Endodermal cell (in vitro differentiated cells): ENCODE measurements around the gene SLC11A1. TPM values are rescaled to one million over a fixed set of nuclear protein-coding genes. Genes with fewer than 3 reads are reported as not detected.

Source experiments
- DNase-seq: peaks from one replicate; pipeline ENCODE4 v3.0.0-alpha.2; 2017
- H3K27ac ChIP-seq: 2 replicates; pipeline ENCODE4 v1.5.1; 2013; ENCODE audit warnings: mild to moderate bottlenecking, low read depth, low read length, moderate library complexity
- H3K27me3 ChIP-seq: 2 replicates; pipeline ENCODE4 v1.6.1; 2013; ENCODE audit warnings: mild to moderate bottlenecking, low read length, moderate library complexity; ENCODE audit not compliant: insufficient read depth, control insufficient read depth, poor library complexity, severe bottlenecking
- H3K36me3 ChIP-seq: 2 replicates; pipeline ENCODE4 v1.7.0; 2013; ENCODE audit warnings: mild to moderate bottlenecking, low read length, moderate library complexity; ENCODE audit not compliant: control insufficient read depth, insufficient read depth
- H3K4me1 ChIP-seq: one replicate; pipeline ENCODE4 v1.7.0; 2013; ENCODE audit warnings: low read length; ENCODE audit not compliant: control insufficient read depth, insufficient read depth
- H3K4me3 ChIP-seq: 2 replicates; pipeline ENCODE4 v1.5.1; 2013; ENCODE audit warnings: mild to moderate bottlenecking, low read length, moderate library complexity
- H3K9ac ChIP-seq: 2 replicates; pipeline ENCODE4 v1.6.1; 2013; ENCODE audit warnings: mild to moderate bottlenecking, low read length, moderate library complexity; ENCODE audit not compliant: poor library complexity, severe bottlenecking; ENCODE audit errors: extremely low read depth
- H3K9me3 ChIP-seq: 2 replicates; pipeline ENCODE4 v1.6.1; 2013; ENCODE audit warnings: mild to moderate bottlenecking, low read length, moderate library complexity; ENCODE audit not compliant: control insufficient read depth
- H3K27ac Mint-ChIP-seq: 2 replicates; pipeline ENCODE4 v1.8.0; 2020; ENCODE audit warnings: mixed read lengths
- H3K27me3 Mint-ChIP-seq: 2 replicates; pipeline ENCODE4 v1.8.0; 2021; ENCODE audit warnings: mild to moderate bottlenecking, mixed read lengths; ENCODE audit not compliant: insufficient read depth
- H3K36me3 Mint-ChIP-seq: 2 replicates; pipeline ENCODE4 v1.8.0; 2020; ENCODE audit warnings: low read depth, mixed read lengths
- H3K4me1 Mint-ChIP-seq: 2 replicates; pipeline ENCODE4 v1.8.0; 2020; ENCODE audit warnings: mixed read lengths
- H3K4me3 Mint-ChIP-seq: 2 replicates; pipeline ENCODE4 v1.8.0; 2020; ENCODE audit warnings: mild to moderate bottlenecking, moderate library complexity, mixed read lengths
- H3K9me3 Mint-ChIP-seq: 2 replicates; pipeline ENCODE4 v1.8.0; 2020; ENCODE audit warnings: mild to moderate bottlenecking, mixed read lengths
- WGBS, 2 experiments: methylation state at CpG; one replicate each; pipeline versions ENCODE4 v1.1.5 to v1.1.7; 2013; ENCODE audit warnings: missing lambda C conversion rate in 2 of 2, mixed read lengths in 1 of 2; ENCODE audit not compliant: insufficient coverage in 1 of 2, insufficient read length in 1 of 2; 5-methylcytosine and 5-hydroxymethylcytosine counted together
- total RNA-seq, 2 donors: library from RNA; stranded (reverse); fragmentation: NEBNext Ultra II Directional in 1 of 2; extraction: Animal tissue kit (Norgen Biotek cat#: 25700) in 1 of 2; gene quantifications; 2 replicates in 1 of 2; 3 replicates in 1 of 2; pipeline ENCODE4 v1.2.1, GENCODE V29; 2021
- TF ChIP-seq, protein P1 (sequence below): fragments of 200-600 bp; sonication (generic); conservative IDR thresholded peaks from 2 replicates; pipeline ENCODE4 v1.5.0; 2021; ENCODE audit warnings: antibody characterized with exemption, mild to moderate bottlenecking

The SLC11A1 gene
- total RNA-seq, 2 donors from 2014 or later: 0.09 TPM; not detected in 1

DNA sequence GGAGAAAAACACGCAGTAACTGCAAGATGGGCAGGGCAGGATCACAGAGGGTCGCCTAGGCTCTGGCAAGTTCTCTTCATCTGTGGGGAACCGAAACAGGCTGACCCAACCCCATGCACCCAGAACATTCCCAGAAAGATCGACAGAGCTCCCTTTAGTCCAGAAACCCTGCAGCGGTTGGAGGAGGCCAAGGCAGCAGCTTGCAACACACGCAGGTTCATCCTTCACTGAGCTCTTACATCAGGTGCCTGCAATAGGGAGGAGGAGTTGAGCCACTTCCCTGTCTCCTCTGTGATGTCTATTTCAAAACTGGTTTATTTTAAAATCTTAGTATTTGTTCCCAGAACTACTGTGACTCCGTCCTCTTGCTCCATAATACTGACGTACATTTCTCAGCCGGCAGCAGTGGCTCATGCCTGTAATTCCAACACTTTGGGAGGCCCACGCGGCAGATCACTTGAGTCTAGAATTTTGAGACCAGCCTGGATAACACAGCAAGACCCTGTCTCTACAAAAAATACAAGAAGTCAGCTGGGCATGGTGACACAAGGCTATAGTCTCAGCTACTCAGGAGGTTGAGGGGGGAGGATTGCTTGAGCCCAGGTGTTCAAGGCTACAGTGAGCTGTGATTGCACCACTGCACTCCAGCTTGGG lies 11.5 kb upstream of the SLC11A1 start:
- H3K4me3 ChIP-seq: no peak overlapping the region
- no peaks in the 10 kb centered on the region for H3K27me3 ChIP-seq
- Mint-ChIP-seq H3K4me3 (no peak overlapping the region), H3K27me3 (peaks cover 9% of the 10 kb centered on the region), H3K27ac (no peak overlapping the region), H3K36me3 (no peaks in the 10 kb centered on the region), H3K4me1 (no peaks in the 10 kb centered on the region), H3K9me3 (no peaks in the 10 kb centered on the region)
- no peaks in the 10 kb centered on the region for H3K36me3 ChIP-seq
- TF ChIP-seq, protein P1, sequence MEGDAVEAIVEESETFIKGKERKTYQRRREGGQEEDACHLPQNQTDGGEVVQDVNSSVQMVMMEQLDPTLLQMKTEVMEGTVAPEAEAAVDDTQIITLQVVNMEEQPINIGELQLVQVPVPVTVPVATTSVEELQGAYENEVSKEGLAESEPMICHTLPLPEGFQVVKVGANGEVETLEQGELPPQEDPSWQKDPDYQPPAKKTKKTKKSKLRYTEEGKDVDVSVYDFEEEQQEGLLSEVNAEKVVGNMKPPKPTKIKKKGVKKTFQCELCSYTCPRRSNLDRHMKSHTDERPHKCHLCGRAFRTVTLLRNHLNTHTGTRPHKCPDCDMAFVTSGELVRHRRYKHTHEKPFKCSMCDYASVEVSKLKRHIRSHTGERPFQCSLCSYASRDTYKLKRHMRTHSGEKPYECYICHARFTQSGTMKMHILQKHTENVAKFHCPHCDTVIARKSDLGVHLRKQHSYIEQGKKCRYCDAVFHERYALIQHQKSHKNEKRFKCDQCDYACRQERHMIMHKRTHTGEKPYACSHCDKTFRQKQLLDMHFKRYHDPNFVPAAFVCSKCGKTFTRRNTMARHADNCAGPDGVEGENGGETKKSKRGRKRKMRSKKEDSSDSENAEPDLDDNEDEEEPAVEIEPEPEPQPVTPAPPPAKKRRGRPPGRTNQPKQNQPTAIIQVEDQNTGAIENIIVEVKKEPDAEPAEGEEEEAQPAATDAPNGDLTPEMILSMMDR: no peak
- H3K9me3 ChIP-seq: no peaks in the 10 kb centered on the region
- 92 to 96% methylated on average over 5 to 11 of the region's 11 CpGs for WGBS, 2 experiments
- no peak for DNase-seq
- H3K9ac ChIP-seq: no peak overlapping the region
- H3K4me1 ChIP-seq: no peaks in the 10 kb centered on the region
- no peak overlapping the region for H3K27ac ChIP-seq

GRCh38 chr2:218371983-218372350 lies 10.1 kb upstream of the SLC11A1 start:
- Histone ChIP-seq H3K9me3 (no peaks in the 10 kb centered on the region), H3K27me3 (no peaks in the 10 kb centered on the region), H3K4me1 (no peaks in the 10 kb centered on the region), H3K4me3 (no peak overlapping the region), H3K36me3 (no peaks in the 10 kb centered on the region), H3K27ac (no peak overlapping the region), H3K9ac (no peak overlapping the region)
- Mint-ChIP-seq H3K27ac (no peak overlapping the region), H3K9me3 (no peaks in the 10 kb centered on the region), H3K27me3 (peaks cover 9% of the 10 kb centered on the region), H3K4me1 (no peaks in the 10 kb centered on the region), H3K4me3 (no peak overlapping the region), H3K36me3 (no peaks in the 10 kb centered on the region)
- TF ChIP-seq, protein P1: no peak
- no peak for DNase-seq

- Histone ChIP-seq H3K4me1 (no peaks in the 10 kb centered on the region), H3K4me3 (no peak overlapping the region), H3K27me3 (no peaks in the 10 kb centered on the region), H3K27ac (no peak overlapping the region), H3K36me3 (no peaks in the 10 kb centered on the region), H3K9me3 (no peaks in the 10 kb centered on the region), H3K9ac (no peak overlapping the region)
- 80 to 89% methylated on average over 2 to 4 of the region's 4 CpGs for WGBS, 2 experiments
- Mint-ChIP-seq H3K27me3 (peaks cover 8% of the 10 kb centered on the region), H3K4me3 (no peak overlapping the region), H3K36me3 (no peaks in the 10 kb centered on the region), H3K9me3 (no peaks in the 10 kb centered on the region), H3K27ac (no peak overlapping the region), H3K4me1 (no peaks in the 10 kb centered on the region)
- no peak for DNase-seq
- TF ChIP-seq, protein P1: no peak
These were observed 7.3 kb upstream of the SLC11A1 start for GRCh38 chr2:218374795-218375194.
